Activated T-helper 17 cell treated with anti-CD3 and anti-CD28 coated beads, Interleukin-2, amount 50 U/mL, for 72 hours (primary cell): ENCODE results near the gene GAS2. TPM values are rescaled to one million over a fixed set of nuclear protein-coding genes. Genes with fewer than 3 reads are reported as not detected.

Experiments used
- ATAC-seq: fragments of 150-1000 bp; cut with Tn5 transposase; replicated peaks from 2 replicates; pipeline ENCODE4 v1.10.0; 2021; ENCODE audit warnings: mild to moderate bottlenecking, moderate library complexity
- H3K27ac Mint-ChIP-seq: one replicate; pipeline ENCODE4 v1.8.0; 2022; ENCODE audit warnings: mixed read lengths
- H3K27me3 Mint-ChIP-seq: one replicate; pipeline ENCODE4 v1.8.0; 2022; ENCODE audit warnings: mixed read lengths
- H3K36me3 Mint-ChIP-seq: one replicate; pipeline ENCODE4 v1.8.0; 2022; ENCODE audit warnings: low read depth, mild to moderate bottlenecking, mixed read lengths
- H3K4me1 Mint-ChIP-seq: one replicate; pipeline ENCODE4 v1.8.0; 2022; ENCODE audit warnings: mixed read lengths
- H3K4me3 Mint-ChIP-seq: one replicate; pipeline ENCODE4 v1.8.0; 2022; ENCODE audit warnings: mild to moderate bottlenecking, mixed read lengths
- H3K9me3 Mint-ChIP-seq: one replicate; pipeline ENCODE4 v1.8.0; 2022; ENCODE audit warnings: mixed read lengths
- total RNA-seq, 2 donors: library from RNA; stranded (reverse); gene quantifications; one replicate each; pipeline ENCODE4 v1.2.3, GENCODE V29; 2022

Gene GAS2
- total RNA-seq, 2 donors from 2014 or later: 1.2 to 1.5 TPM

DNA sequence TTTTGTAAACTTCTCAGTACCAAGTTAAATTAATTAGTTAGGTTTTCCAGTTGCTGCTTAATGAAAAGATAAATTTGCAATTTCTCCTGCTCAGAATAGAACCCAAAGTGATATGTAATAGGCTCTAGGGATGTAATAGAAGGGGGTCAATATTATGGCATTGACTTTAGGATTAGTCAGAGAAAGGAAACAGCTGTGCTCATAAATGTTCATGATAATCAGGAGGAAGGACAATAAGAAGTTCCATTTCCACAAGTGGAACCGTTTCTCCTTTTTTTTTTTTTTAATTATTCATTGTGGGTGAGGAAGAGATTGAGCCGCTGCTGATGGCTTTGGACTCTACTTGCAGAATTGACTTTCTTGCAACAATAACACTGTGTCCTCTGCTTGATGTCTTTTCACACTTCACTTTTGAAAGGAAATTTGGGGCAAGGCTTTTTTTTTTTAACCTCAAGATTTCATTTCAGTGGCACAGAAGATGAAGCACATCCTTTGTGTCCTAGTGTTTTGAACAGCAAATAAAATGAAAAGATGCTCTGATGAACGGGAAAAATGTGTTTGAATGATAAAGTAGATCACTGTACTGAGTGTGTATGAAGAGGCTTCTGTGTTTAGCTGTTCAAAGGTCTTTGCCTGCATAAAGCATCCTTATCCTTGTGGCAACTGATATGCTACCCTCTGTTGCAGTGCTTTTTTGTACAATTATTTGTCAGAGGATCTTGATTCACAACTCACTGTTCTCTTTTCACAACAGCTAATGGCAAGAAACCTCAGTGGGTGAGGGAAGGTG lies 62.4 kb downstream of the GAS2 start:
- no peak overlapping the region for H3K4me3 Mint-ChIP-seq
- H3K27me3 Mint-ChIP-seq: no peaks in the 10 kb centered on the region
- no peaks in the 10 kb centered on the region for H3K9me3 Mint-ChIP-seq
- H3K36me3 Mint-ChIP-seq: no peaks in the 10 kb centered on the region
- ATAC-seq: no peak
- no peak overlapping the region for H3K27ac Mint-ChIP-seq
- no peaks in the 10 kb centered on the region for H3K4me1 Mint-ChIP-seq

GRCh38 chr11:22730319-22730718 lies 63.9 kb downstream of the GAS2 start:
- no peak overlapping the region for H3K27ac Mint-ChIP-seq
- no peaks in the 10 kb centered on the region for H3K4me1 Mint-ChIP-seq
- ATAC-seq: no peak
- peaks cover 4% of the 10 kb centered on the region for H3K27me3 Mint-ChIP-seq
- no peaks in the 10 kb centered on the region for H3K9me3 Mint-ChIP-seq
- H3K36me3 Mint-ChIP-seq: no peaks in the 10 kb centered on the region
- H3K4me3 Mint-ChIP-seq: no peak overlapping the region

- Mint-ChIP-seq H3K9me3 (no peaks in the 10 kb centered on the region), H3K27ac (no peak overlapping the region), H3K4me1 (no peaks in the 10 kb centered on the region), H3K27me3 (peaks cover 7% of the 10 kb centered on the region), H3K4me3 (no peak overlapping the region), H3K36me3 (no peaks in the 10 kb centered on the region)
- ATAC-seq: no peak
Measured at GRCh38 chr11:22732588-22732987, 66.2 kb downstream of the GAS2 start.

- H3K4me3 Mint-ChIP-seq: no peak overlapping the region
- H3K36me3 Mint-ChIP-seq: no peaks in the 10 kb centered on the region
- H3K27ac Mint-ChIP-seq: no peak overlapping the region
- peaks cover 13% of the 10 kb centered on the region for H3K27me3 Mint-ChIP-seq
- no peaks in the 10 kb centered on the region for H3K9me3 Mint-ChIP-seq
- no peaks in the 10 kb centered on the region for H3K4me1 Mint-ChIP-seq
- ATAC-seq: no peak
Measured at GRCh38 chr11:22733475-22734248, 67.3 kb downstream of the GAS2 start.

DNA sequence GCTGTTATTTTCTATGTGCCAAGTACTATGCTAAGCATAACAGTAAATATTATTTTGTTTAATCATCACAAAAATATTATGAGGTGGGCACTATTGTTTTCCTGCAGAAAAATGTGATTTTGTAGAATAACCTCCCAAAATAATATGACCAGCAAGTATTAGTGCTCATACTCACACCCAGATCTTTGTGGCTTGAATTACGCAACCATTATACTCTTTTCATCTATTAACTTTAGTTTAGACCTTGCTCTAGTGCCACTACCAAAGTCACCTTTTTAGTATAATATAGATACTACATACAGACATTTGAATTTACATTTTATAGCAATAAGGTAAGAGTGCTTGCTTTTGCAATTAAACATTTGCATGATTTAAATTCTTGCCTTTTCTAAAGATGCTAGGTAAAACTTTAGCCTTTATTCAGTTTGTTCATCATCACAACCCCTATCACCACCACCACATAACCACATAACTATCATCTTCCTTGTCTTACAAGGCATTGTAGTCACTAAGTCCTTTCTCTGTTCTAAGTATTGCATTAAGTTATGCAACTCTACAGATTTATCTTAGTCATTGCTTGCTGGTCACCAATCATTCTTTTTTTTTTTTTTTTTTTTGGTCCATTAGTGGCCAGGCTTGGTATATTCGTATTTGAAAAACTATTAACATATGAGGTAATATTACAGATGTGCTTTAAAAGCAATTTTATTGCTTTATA lies 68.4 kb downstream of the GAS2 start:
- H3K4me1 Mint-ChIP-seq: no peaks in the 10 kb centered on the region
- H3K27ac Mint-ChIP-seq: no peak overlapping the region

GRCh38 chr11:22742157-22742613 lies 75.8 kb downstream of the GAS2 start:
- Mint-ChIP-seq H3K27me3 (peaks cover 8% of the 10 kb centered on the region), H3K9me3 (no peaks in the 10 kb centered on the region), H3K36me3 (no peaks in the 10 kb centered on the region), H3K4me3 (no peak overlapping the region), H3K4me1 (no peaks in the 10 kb centered on the region), H3K27ac (no peak overlapping the region)
- ATAC-seq: no peak

More for the DNA sequence above, 68.4 kb downstream of the GAS2 start:
- Mint-ChIP-seq H3K27me3 (peaks cover 13% of the 10 kb centered on the region), H3K4me3 (no peak overlapping the region), H3K9me3 (no peaks in the 10 kb centered on the region), H3K36me3 (no peaks in the 10 kb centered on the region)
- ATAC-seq: no peak

- Mint-ChIP-seq H3K27ac (no peak overlapping the region), H3K4me1 (no peaks in the 10 kb centered on the region), H3K4me3 (no peak overlapping the region), H3K36me3 (no peaks in the 10 kb centered on the region), H3K9me3 (no peaks in the 10 kb centered on the region), H3K27me3 (no peaks in the 10 kb centered on the region)
- no peak for ATAC-seq
Measured at GRCh38 chr11:22749536-22749935, 83.1 kb downstream of the GAS2 start.

- H3K4me1 Mint-ChIP-seq: no peaks in the 10 kb centered on the region
- no peak for ATAC-seq
- H3K27me3 Mint-ChIP-seq: no peaks in the 10 kb centered on the region
- no peaks in the 10 kb centered on the region for H3K36me3 Mint-ChIP-seq
- no peak overlapping the region for H3K4me3 Mint-ChIP-seq
- no peaks in the 10 kb centered on the region for H3K9me3 Mint-ChIP-seq
- H3K27ac Mint-ChIP-seq: no peak overlapping the region
Measured at GRCh38 chr11:22752908-22753310, 86.5 kb downstream of the GAS2 start.

GRCh38 chr11:22753416-22753815 lies 87.0 kb downstream of the GAS2 start:
- Mint-ChIP-seq H3K4me3 (no peak overlapping the region), H3K4me1 (no peaks in the 10 kb centered on the region), H3K27ac (no peak overlapping the region), H3K27me3 (no peaks in the 10 kb centered on the region), H3K36me3 (no peaks in the 10 kb centered on the region), H3K9me3 (no peaks in the 10 kb centered on the region)
- no peak for ATAC-seq

- Mint-ChIP-seq H3K27ac (no peak overlapping the region), H3K4me3 (no peak overlapping the region), H3K27me3 (peaks cover 3% of the 10 kb centered on the region), H3K4me1 (no peaks in the 10 kb centered on the region), H3K36me3 (no peaks in the 10 kb centered on the region), H3K9me3 (no peaks in the 10 kb centered on the region)
- no peak for ATAC-seq
Measured at GRCh38 chr11:22761066-22761465, 94.7 kb downstream of the GAS2 start.

- no peaks in the 10 kb centered on the region for H3K4me1 Mint-ChIP-seq
Measured at GRCh38 chr11:22763166-22763565, 96.8 kb downstream of the GAS2 start.

GRCh38 chr11:22764735-22765134 lies 98.3 kb downstream of the GAS2 start:
- no peaks in the 10 kb centered on the region for H3K9me3 Mint-ChIP-seq
- ATAC-seq: no peak
- H3K4me3 Mint-ChIP-seq: no peak overlapping the region
- H3K36me3 Mint-ChIP-seq: no peaks in the 10 kb centered on the region
- peaks cover 3% of the 10 kb centered on the region for H3K27me3 Mint-ChIP-seq
- no peak overlapping the region for H3K27ac Mint-ChIP-seq
- no peaks in the 10 kb centered on the region for H3K4me1 Mint-ChIP-seq

More at GRCh38 chr11:22763166-22763565, 96.8 kb downstream of the GAS2 start:
- ATAC-seq: no peak
- Mint-ChIP-seq H3K27me3 (peaks cover 3% of the 10 kb centered on the region), H3K9me3 (no peaks in the 10 kb centered on the region), H3K36me3 (no peaks in the 10 kb centered on the region), H3K27ac (no peak overlapping the region), H3K4me3 (no peak overlapping the region)

DNA sequence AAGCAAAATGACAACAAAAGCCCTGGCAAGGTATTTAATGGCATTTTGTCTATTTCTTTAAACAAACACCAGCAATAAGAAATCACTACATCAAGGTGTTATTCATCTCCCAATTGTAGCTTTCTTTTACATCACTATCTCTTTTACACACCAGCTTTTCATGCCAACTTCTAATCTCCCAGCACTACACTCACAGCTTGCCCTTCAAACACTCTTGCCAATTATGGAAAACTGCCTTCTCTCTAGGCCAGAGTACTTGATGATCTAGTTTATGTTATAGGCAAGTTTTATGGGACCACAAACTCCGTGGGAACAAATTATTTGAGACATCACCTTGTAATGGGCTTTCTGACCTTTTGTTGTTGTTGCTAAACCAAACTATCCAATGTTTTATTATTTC lies 101.9 kb downstream of the GAS2 start:
- H3K4me1 Mint-ChIP-seq: no peaks in the 10 kb centered on the region
- no peak for ATAC-seq
- no peak overlapping the region for H3K4me3 Mint-ChIP-seq
- no peak overlapping the region for H3K27ac Mint-ChIP-seq
- H3K9me3 Mint-ChIP-seq: no peaks in the 10 kb centered on the region
- H3K36me3 Mint-ChIP-seq: no peaks in the 10 kb centered on the region
- H3K27me3 Mint-ChIP-seq: peaks cover 5% of the 10 kb centered on the region

- no peaks in the 10 kb centered on the region for H3K4me1 Mint-ChIP-seq
- no peaks in the 10 kb centered on the region for H3K36me3 Mint-ChIP-seq
- H3K27me3 Mint-ChIP-seq: peaks cover 9% of the 10 kb centered on the region
- no peak for ATAC-seq
- H3K4me3 Mint-ChIP-seq: no peak overlapping the region
- H3K9me3 Mint-ChIP-seq: no peaks in the 10 kb centered on the region
- H3K27ac Mint-ChIP-seq: no peak overlapping the region
Measured at GRCh38 chr11:22769081-22769480, 102.7 kb downstream of the GAS2 start.
